Body of pancreas (tissue), 4 donors: ENCODE data around the gene RHOT2. TPM values are rescaled to one million over a fixed set of nuclear protein-coding genes. Genes with fewer than 3 reads are reported as not detected.
A peak's percentile ranks its signal among the peaks of the same experiment; 100 is the strongest.
"Not testable (repeated sequence)": the region's sequence is repeated elsewhere in the genome, so short reads cannot be mapped to it uniquely, and the experiment has no call there.

Source experiments
- ATAC-seq: fragments of 150-250 bp; one replicate; pipeline ENCODE4 v1.9.1; 2016
- DNase-seq, 4 donors: peaks; one replicate each; pipeline ENCODE4 v3.0.0-alpha.2; 2019
- H3K27ac ChIP-seq, 4 donors: fragments of 200-600 bp; sonication (generic); 1 replicate in 3 of 4; 2 replicates in 1 of 4; pipeline versions ENCODE4 v1.5.1 to v1.6.1; 2016 to 2019; ENCODE audit warnings: mild to moderate bottlenecking in 1 of 4, mixed read lengths in 1 of 4, moderate library complexity in 1 of 4
- H3K27me3 ChIP-seq, 2 donors: fragments of 200-600 bp; sonication (generic); one replicate each; pipeline ENCODE4 v1.6.0; 2016; ENCODE audit warnings: mild to moderate bottlenecking in 1 of 2
- H3K36me3 ChIP-seq, 2 donors: fragments of 200-600 bp; sonication (generic); replicated peaks in 1 of 2; 2 replicates each; pipeline ENCODE4 v1.5.1; 2016; ENCODE audit warnings: low read depth in 2 of 2; ENCODE audit not compliant: insufficient read depth in 1 of 2
- H3K4me1 ChIP-seq: fragments of 200-600 bp; sonication (generic); one replicate; pipeline ENCODE4 v1.6.0; 2016
- H3K4me3 ChIP-seq, 2 donors: fragments of 200-600 bp; sonication (generic); 1 replicate in 1 of 2; 2 replicates in 1 of 2; pipeline ENCODE4 v1.5.1; 2016 to 2019
- H3K9me3 ChIP-seq, 3 donors: fragments of 200-600 bp; sonication (generic); 1 replicate in 2 of 3; 2 replicates in 1 of 3; pipeline ENCODE4 v1.5.1; 2016
- POLR2A ChIP-seq, 3 donors: fragments of 450-650 bp; IDR thresholded peaks; one replicate each; pipeline ENCODE4 v1.6.1; 2016; ENCODE audit warnings: antibody characterized with exemption in 3 of 3, mild to moderate bottlenecking in 2 of 3
- WGBS, 2 donors: methylation state at CpG; one replicate each; pipeline ENCODE4 v1.1.5; 2017; 5-methylcytosine and 5-hydroxymethylcytosine counted together
- intact Hi-C: fragments of 100-400 bp; cut with DNase I; formaldehyde crosslinking; loops from one replicate; pipeline ENCODE4 v1.15.1; 2023
- total RNA-seq, 2 donors: library from RNA; depleted of rRNA; stranded (reverse); fragments of >200 nt; gene quantifications; one replicate each; pipeline ENCODE4 v1.1.0, GENCODE V29; 2016
- TF ChIP-seq, protein P1 (sequence below), 7 experiments: fragments of 450-650 bp in 4 of 7; fragments of 200-600 bp in 3 of 7; sonication (generic) in 3 of 7; IDR thresholded peaks; one replicate each; pipeline ENCODE4 v1.5.1; 2016 to 2019; ENCODE audit warnings: antibody characterized with exemption in 7 of 7

Gene RHOT2
- total RNA-seq, 2 donors from 2014 or later, result 65.6 to 89.0 TPM

DNA sequence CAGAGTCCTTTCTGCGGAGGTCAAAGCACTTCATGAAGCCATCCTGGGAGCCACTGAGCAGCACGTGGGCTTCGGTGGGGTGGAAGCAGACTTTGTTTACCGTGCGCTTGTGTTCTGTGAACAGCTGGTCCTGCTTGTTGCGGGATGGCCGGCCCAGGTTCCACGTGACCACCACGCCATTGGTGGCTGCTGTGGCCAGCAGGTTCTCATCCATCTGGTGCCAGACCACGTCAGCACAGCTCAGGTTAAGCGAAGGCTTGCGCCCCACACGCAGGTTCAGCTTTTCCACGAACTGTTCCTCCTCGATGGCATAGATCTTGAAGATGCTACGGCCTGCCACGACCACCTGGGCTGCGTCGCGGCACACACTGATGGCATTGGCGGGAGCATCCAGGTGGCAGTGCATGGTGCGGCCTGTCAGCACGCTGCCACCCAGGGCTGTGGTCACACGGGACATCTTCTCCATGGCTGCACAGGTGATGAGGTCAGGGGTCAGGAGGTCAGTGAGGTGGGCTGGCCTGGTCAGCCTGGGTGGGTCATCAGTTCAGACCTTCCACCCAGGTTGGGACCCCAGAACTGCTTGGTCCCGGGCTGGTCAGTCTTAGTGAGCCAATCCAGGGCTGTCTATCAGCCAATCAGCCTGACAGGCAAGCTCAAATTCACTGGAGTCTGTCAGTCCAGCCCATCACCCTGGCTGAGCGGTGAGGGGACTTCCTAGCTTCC, 21.4 kb downstream of the RHOT2 start:
- WGBS, 2 donors, result 65 to 75% methylated on average over 8 to 26 of the region's 26 CpGs
- intact Hi-C loops, result no loop called here
- TF ChIP-seq POLR2A (IDR thresholded peaks at IDR 0.05), result no peak
- TF ChIP-seq, protein P1, sequence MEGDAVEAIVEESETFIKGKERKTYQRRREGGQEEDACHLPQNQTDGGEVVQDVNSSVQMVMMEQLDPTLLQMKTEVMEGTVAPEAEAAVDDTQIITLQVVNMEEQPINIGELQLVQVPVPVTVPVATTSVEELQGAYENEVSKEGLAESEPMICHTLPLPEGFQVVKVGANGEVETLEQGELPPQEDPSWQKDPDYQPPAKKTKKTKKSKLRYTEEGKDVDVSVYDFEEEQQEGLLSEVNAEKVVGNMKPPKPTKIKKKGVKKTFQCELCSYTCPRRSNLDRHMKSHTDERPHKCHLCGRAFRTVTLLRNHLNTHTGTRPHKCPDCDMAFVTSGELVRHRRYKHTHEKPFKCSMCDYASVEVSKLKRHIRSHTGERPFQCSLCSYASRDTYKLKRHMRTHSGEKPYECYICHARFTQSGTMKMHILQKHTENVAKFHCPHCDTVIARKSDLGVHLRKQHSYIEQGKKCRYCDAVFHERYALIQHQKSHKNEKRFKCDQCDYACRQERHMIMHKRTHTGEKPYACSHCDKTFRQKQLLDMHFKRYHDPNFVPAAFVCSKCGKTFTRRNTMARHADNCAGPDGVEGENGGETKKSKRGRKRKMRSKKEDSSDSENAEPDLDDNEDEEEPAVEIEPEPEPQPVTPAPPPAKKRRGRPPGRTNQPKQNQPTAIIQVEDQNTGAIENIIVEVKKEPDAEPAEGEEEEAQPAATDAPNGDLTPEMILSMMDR (IDR thresholded peaks at IDR 0.05), result no peak
- no peaks in the 10 kb centered on the region for H3K9me3 ChIP-seq
- peaks cover 0 to 12% of the 10 kb centered on the region in 2 donors for H3K27me3 ChIP-seq
- peak overlapping the region in 3 of 4 donors; percentile 33 to 87 (median 81) for H3K27ac ChIP-seq
- H3K4me3 ChIP-seq, result peak overlapping the region in 1 of 2 donors; percentile 83
- H3K4me1 ChIP-seq, result peaks cover 48% of the 10 kb centered on the region
- DNase-seq (no peak), ATAC-seq (no peak)
- peaks cover 0 to 4% of the 10 kb centered on the region in 2 donors for H3K36me3 ChIP-seq

GRCh38 chr16:691242-691641, 23.3 kb downstream of the RHOT2 start:
- DNase-seq, H3K9me3 ChIP-seq, H3K27ac ChIP-seq, H3K4me3 ChIP-seq, H3K36me3 ChIP-seq, ATAC-seq, intact Hi-C loops: not testable (repeated sequence)
- WGBS, 2 donors, result 68 to 70% methylated on average over 16 of the region's 16 CpGs
- Histone ChIP-seq H3K27me3 (peaks cover 0 to 24% of the 10 kb centered on the region in 2 donors), H3K4me1 (peaks cover 48% of the 10 kb centered on the region)

- WGBS, 2 donors, result 52 to 57% methylated on average over 10 of the region's 10 CpGs
- H3K9me3 ChIP-seq, result no peaks in the 10 kb centered on the region
- no peak for ATAC-seq
- intact Hi-C loops, result no loop called here
- DNase-seq, result no peak
- H3K27ac ChIP-seq, result no peak overlapping the region
- peaks cover 0 to 24% of the 10 kb centered on the region in 2 donors for H3K27me3 ChIP-seq
- H3K4me1 ChIP-seq, result peaks cover 44% of the 10 kb centered on the region
- H3K4me3 ChIP-seq, result no peak overlapping the region
- TF ChIP-seq POLR2A (IDR thresholded peaks at IDR 0.05), result no peak
- TF ChIP-seq, protein P1 (IDR thresholded peaks at IDR 0.05), result no peak
- H3K36me3 ChIP-seq, result no peaks in the 10 kb centered on the region
Measured at GRCh38 chr16:692356-693108, 24.6 kb downstream of the RHOT2 start.

DNA sequence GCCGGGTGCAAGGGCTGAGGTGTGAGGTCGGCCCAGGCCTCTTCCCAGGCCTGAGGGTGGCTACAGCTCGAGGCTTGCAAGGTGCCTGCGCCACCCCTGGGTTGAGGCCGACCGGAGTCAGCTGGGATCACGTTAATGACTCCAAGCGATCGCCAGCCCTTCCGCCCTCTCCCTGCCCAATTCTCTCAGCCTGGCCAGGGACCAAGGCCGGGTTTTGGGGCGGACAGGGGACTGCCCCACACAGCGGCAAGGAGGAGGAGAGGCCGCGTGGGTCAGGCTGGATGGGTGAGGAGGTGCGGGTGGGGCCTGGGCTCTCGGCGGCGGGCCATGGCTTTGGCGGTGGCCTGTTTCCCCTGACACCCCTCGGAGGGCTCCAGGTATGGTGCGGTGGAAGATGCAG, 25.4 kb downstream of the RHOT2 start:
- WGBS, 2 donors, result 53% methylated on average over 22 of the region's 22 CpGs; no CpG with 5 or more reads in 1 of the 2 donors
- Histone ChIP-seq H3K4me1 (peaks cover 44% of the 10 kb centered on the region), H3K27me3 (peaks cover 0 to 24% of the 10 kb centered on the region in 2 donors), H3K9me3 (no peaks in the 10 kb centered on the region), H3K4me3 (no peak overlapping the region), H3K36me3 (no peaks in the 10 kb centered on the region), H3K27ac (no peak overlapping the region)
- intact Hi-C loops, result no loop called here
- DNase-seq (no peak), ATAC-seq (no peak)
- TF ChIP-seq, protein P1 (IDR thresholded peaks at IDR 0.05), result no peak
- no peak for TF ChIP-seq POLR2A (IDR thresholded peaks at IDR 0.05)

GRCh38 chr16:693766-694165, 25.8 kb downstream of the RHOT2 start:
- H3K27me3 ChIP-seq, result peaks cover 0 to 24% of the 10 kb centered on the region in 2 donors
- H3K4me1 ChIP-seq, result peaks cover 42% of the 10 kb centered on the region

More at GRCh38 chr16:693766-694165, 25.8 kb downstream of the RHOT2 start:
- H3K4me3 ChIP-seq, result no peak overlapping the region
- 12 to 22% methylated on average over 7 to 14 of the region's 37 CpGs for WGBS, 2 donors
- no peaks in the 10 kb centered on the region for H3K36me3 ChIP-seq
- H3K9me3 ChIP-seq, result no peaks in the 10 kb centered on the region
- H3K27ac ChIP-seq, result no peak overlapping the region
- ATAC-seq (no peak), DNase-seq (no peak)
- no peak for TF ChIP-seq POLR2A (IDR thresholded peaks at IDR 0.05)
- TF ChIP-seq, protein P1 (IDR thresholded peaks at IDR 0.05), result no peak
- intact Hi-C loops, result no loop called here
